ENCODE data around the gene HOOK2. TPM values are rescaled to one million over a fixed set of nuclear protein-coding genes. Genes with fewer than 3 reads are reported as not detected.

HOOK2 gene
- total and polyA plus RNA-seq, 12 donors, result 6.3 to 99.7 (median 29.1) TPM

- Histone ChIP-seq H3K27me3 (no peaks in the 10 kb centered on the region), H3K27ac (peak overlapping the region; percentile 89 to 99 (median 92)), H3K4me1 (replicated peaks in 1 of 2) (peaks cover 20 to 27% of the 10 kb centered on the region in 2 donors), H3K9me3 (replicated peaks in 1 of 3) (no peaks in the 10 kb centered on the region), H3K36me3 (replicated peaks in 1 of 2) (peaks cover 0 to 20% of the 10 kb centered on the region in 2 donors), H3K4me3 (peak overlapping the region in 3 of 4 donors; percentile 64 to 98 (median 69))
- intact Hi-C loops (cut with DNase I), result no loop called here
- DNase-seq, result peak; percentile 68 to 80 (median 75)
- TF ChIP-seq CTCF (IDR thresholded peaks at IDR 0.05) (no peak), POLR2A (IDR thresholded peaks at IDR 0.05) (no peak)
- WGBS, 4 donors, result 0 to 1% (median 1%) methylated on average over 13 to 65 of the region's 65 CpGs
These were observed 53.4 kb downstream of the HOOK2 start for GRCh38 chr19:12721656-12722565.

- peaks cover 20 to 27% of the 10 kb centered on the region in 2 donors for H3K4me1 ChIP-seq (replicated peaks in 1 of 2)
- intact Hi-C loops (cut with DNase I), result no loop called here
- no peaks in the 10 kb centered on the region for H3K9me3 ChIP-seq (replicated peaks in 1 of 3)
- TF ChIP-seq POLR2A (IDR thresholded peaks at IDR 0.05) (no peak), CTCF (IDR thresholded peaks at IDR 0.05) (no peak)
- H3K27ac ChIP-seq, result peak overlapping the region; percentile 89 to 99 (median 92)
- H3K27me3 ChIP-seq, result no peaks in the 10 kb centered on the region
- 3 to 9% (median 5%) methylated on average over 12 to 59 of the region's 59 CpGs for WGBS, 4 donors
- H3K36me3 ChIP-seq (replicated peaks in 1 of 2), result peaks cover 0 to 27% of the 10 kb centered on the region in 2 donors
- H3K4me3 ChIP-seq, result peak overlapping the region in 3 of 4 donors; percentile 64 to 98 (median 69)
- DNase-seq, result peak in 3 of 7 donors; percentile 41 to 48 (median 43)
These were observed 54.3 kb downstream of the HOOK2 start for GRCh38 chr19:12720851-12721655.

GRCh38 chr19:12720296-12720695, 55.1 kb downstream of the HOOK2 start:
- DNase-seq, result no peak
- peak overlapping the region in 3 of 5 donors; percentile 89 to 99 (median 91) for H3K27ac ChIP-seq
- TF ChIP-seq CTCF (IDR thresholded peaks at IDR 0.05), result no peak
- TF ChIP-seq POLR2A (IDR thresholded peaks at IDR 0.05), result no peak
- intact Hi-C loops (cut with DNase I), result no loop called here
- H3K4me1 ChIP-seq (replicated peaks in 1 of 2), result peaks cover 20 to 27% of the 10 kb centered on the region in 2 donors
- peaks cover 0 to 34% of the 10 kb centered on the region in 2 donors for H3K36me3 ChIP-seq (replicated peaks in 1 of 2)
- H3K9me3 ChIP-seq (replicated peaks in 1 of 3), result no peaks in the 10 kb centered on the region
- no peaks in the 10 kb centered on the region for H3K27me3 ChIP-seq
- H3K4me3 ChIP-seq, result peak overlapping the region in 1 of 4 donors; percentile 98
- 74 to 83% (median 79%) methylated on average over 10 of the region's 10 CpGs for WGBS, 4 donors

DNA sequence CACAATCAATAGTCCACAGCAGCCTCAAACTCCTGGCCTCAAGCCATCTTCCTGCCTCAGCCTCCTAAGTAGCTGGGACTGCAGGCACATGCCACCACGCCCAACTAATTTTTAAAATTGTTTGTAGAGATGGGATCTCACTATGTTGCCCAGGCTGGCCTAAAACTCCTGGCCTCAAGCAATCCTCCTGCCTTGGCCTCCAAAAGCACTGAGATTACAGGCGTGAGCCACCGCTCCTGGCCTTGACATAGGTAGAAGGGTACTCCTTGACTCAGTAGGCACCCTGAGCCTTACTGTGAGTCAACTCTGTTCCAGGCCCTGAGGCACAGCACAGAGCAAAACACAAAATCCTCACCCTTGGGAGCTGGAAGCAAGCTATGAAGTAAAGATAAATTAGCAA, 59.4 kb downstream of the HOOK2 start:
- no peak overlapping the region for H3K27ac ChIP-seq
- no peaks in the 10 kb centered on the region for H3K27me3 ChIP-seq
- H3K36me3 ChIP-seq (replicated peaks in 1 of 2), result peaks cover 0 to 73% of the 10 kb centered on the region in 2 donors
- H3K9me3 ChIP-seq (replicated peaks in 1 of 3), result no peaks in the 10 kb centered on the region
- intact Hi-C loops (cut with DNase I), result loop anchor here in 1 of 2 donors (5.0 kb wide), 1 partner anchor 36 kb away; the partner anchor contains the start of gene BEST2
- H3K4me3 ChIP-seq, result no peak overlapping the region
- 58 to 77% (median 70%) methylated on average over 3 of the region's 3 CpGs for WGBS, 4 donors
- TF ChIP-seq CTCF (IDR thresholded peaks at IDR 0.05), result no peak
- TF ChIP-seq POLR2A (IDR thresholded peaks at IDR 0.05), result no peak
- H3K4me1 ChIP-seq (replicated peaks in 1 of 2), result peaks cover 8 to 11% of the 10 kb centered on the region in 2 donors
- no peak for DNase-seq
